Measurements from ENCODE around the gene LRCH4. TPM values are rescaled to one million over a fixed set of nuclear protein-coding genes. Genes with fewer than 3 reads are reported as not detected.

The LRCH4 gene
- total and polyA plus RNA-seq, 9 of the 15 experiments (the other 6 are each of a cell fraction or from before 2014, with no cell fraction given), result 0.06 to 63.3 (median 15.0) TPM

DNA sequence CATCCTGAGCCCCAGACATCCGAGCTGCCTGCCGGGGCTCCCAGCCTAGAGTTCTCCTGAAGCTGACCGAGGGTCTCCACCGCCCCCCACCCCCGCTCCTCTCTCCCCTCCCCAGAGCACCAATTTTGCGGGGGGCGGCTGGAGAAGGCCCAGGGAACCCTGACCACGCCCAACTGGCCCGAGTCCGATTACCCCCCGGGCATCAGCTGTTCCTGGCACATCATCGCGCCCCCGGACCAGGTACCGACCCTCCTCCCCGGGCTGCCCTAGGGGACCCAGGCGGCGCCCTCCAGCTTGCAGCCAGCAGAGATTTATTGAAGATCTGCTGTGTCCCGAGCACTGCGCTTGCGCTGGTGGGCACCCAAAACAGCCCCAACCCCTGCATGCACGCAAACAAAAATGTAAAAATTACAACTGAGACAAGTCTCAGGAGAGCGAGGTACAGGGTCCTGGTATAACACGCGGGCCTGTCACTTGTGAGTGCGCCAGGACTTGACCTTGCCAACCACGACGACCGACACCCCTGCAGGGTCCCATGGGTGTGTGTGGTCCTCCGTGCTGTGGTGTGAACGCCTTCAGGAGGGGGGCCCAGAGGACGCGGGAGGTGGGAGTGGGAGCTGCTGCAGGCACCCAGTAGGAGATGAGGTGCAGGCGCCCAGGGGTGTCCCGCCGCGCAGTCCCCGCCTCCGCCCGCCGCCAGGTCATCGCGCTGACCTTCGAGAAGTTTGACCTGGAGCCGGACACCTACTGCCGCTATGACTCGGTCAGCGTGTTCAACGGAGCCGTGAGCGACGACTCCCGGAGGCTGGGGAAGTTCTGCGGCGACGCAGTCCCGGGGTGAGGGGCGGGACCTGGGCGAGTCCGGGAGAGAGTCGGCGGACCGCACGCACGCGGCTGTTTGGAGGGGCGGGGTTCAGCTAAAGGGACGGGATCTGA lies 19.3 kb upstream of the LRCH4 start (continued):
- TF ChIP-seq, protein P1, sequence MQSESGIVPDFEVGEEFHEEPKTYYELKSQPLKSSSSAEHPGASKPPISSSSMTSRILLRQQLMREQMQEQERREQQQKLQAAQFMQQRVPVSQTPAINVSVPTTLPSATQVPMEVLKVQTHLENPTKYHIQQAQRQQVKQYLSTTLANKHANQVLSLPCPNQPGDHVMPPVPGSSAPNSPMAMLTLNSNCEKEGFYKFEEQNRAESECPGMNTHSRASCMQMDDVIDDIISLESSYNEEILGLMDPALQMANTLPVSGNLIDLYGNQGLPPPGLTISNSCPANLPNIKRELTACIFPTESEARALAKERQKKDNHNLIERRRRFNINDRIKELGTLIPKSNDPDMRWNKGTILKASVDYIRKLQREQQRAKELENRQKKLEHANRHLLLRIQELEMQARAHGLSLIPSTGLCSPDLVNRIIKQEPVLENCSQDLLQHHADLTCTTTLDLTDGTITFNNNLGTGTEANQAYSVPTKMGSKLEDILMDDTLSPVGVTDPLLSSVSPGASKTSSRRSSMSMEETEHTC (IDR thresholded peaks at IDR 0.05), result 0 out of 2 replicates have a peak, but pooled peaks have one; percentile 9

DNA sequence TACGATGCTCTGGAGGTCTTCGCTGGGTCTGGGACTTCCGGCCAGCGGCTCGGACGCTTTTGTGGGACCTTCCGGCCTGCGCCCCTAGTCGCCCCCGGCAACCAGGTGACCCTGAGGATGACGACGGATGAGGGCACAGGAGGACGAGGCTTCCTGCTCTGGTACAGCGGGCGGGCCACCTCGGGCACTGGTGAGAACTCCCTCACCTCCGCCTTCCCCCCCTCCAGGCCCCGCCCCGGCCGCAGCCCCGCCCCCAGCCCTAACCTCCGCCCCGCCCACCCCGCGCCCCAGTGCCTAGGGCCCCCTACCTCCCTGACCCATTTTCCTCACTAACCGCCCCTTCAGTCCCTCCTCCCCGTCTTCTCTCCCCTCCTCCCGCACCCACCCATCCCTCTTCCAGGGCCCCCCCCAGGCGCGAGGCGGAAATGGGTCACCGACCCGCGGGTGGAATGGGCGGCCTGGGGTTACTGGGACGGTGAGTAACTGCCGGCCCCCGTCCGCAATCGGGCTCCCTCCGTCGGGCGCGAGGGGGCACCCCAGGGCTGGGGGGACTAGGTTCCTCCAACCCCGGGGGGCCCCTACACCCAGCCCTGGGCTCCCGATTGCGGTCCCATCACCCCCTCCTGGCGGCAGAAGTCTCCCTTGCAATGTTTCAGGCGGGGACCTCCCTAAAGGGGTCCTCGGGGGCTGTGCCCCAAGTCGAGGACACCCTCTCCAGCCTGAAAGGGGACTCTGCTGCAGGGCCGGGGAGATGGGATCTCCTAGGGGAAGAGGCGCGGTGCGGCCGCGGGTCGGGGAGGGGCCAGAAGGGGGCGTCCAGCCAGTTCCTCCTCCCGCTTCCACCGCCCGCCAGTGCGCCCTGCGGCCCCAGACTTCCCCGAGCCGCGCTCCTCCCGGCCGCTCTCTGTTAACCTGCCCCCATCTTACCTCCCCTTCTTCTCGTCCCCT lies 18.4 kb upstream of the LRCH4 start:
- Histone ChIP-seq H3K4me2 (ENCODE audit: insufficient read depth, low read length) (peak overlapping the region; percentile 89), H3K9me3 (replicated peaks; ENCODE audit: control insufficient read depth, insufficient read depth, low read depth, low read length) (no peaks in the 10 kb centered on the region), H3K4me3 (peak overlapping the region; percentile 58), H4K20me1 (replicated peaks; ENCODE audit: control insufficient read depth, insufficient read depth, low read length) (no peaks in the 10 kb centered on the region), H3K9ac (ENCODE audit: insufficient read depth in 1 of 2, low read depth in 2 of 2, low read length in 2 of 2) (peak overlapping the region; percentile 42 to 90; a peak in 3 of 4 replicates), H3K79me2 (ENCODE audit: control insufficient read depth, insufficient read depth, low read length) (peaks cover 5% of the 10 kb centered on the region; the same call in 1 of the 3 replicates), H3K27ac (ENCODE audit: extremely low read depth, low read depth, low read length) (peak overlapping the region; percentile 54), H3K9me1 (ENCODE audit: control insufficient read depth, insufficient read depth, low read length) (peaks cover 5% of the 10 kb centered on the region), H3K4me1 (replicated peaks in 1 of 2; ENCODE audit: control insufficient read depth in 2 of 2, insufficient read depth in 2 of 2, low read length in 2 of 2) (peaks cover 35 to 65% of the 10 kb centered on the region in 2 experiments), H3K27me3 (ENCODE audit: control insufficient read depth in 2 of 2, insufficient read depth in 2 of 2, low read length in 2 of 2) (no peaks in the 10 kb centered on the region), H3K36me3 (ENCODE audit: control insufficient read depth, insufficient read depth, low read length) (no peaks in the 10 kb centered on the region), H2AFZ (ENCODE audit: low read depth, low read length) (peak overlapping the region; percentile 95)
- FAIRE-seq (peak; percentile 69), DNase-seq (ENCODE audit: extremely low read depth in 1 of 4, low spot score in 3 of 4) (peak; percentile 93 to 97 (median 96)), ATAC-seq (peak; percentile 91)
- 3% methylated on average over 34 of the region's 70 CpGs for WGBS (ENCODE audit: insufficient coverage, low coverage, missing lambda C conversion rate)
- intact Hi-C loops (cut with micrococcal nuclease) (loop anchor here (2.0 kb wide), 2 partner anchors 68 to 88 kb away; partner anchors contain the start of gene GNB2), in situ Hi-C loops (cut with MboI) (no loop called here)
- BruUV-seq (replicated peaks), result no TSS peak
- ChIA-PET POLR2A (interaction anchor here (0.5 to 1.6 kb wide), 6 partner anchors 14 to 153 kb away, joined by 3 to 8 read pairs (median 3); partner anchors contain the start of genes FBXO24 and LRCH4), CTCF (ENCODE audit: low intra/inter-chr PET ratio) (interaction anchor here (0.5 to 0.8 kb wide), 5 partner anchors 70 to 121 kb away, joined by 3 to 8 read pairs (median 3); no protein-coding TSS in a partner anchor)
- TF ChIP-seq CBX5 (IDR thresholded peaks at IDR 0.05; ENCODE audit: borderline replicate concordance, low read depth), result no peak
- TF ChIP-seq FOXM1 (IDR thresholded peaks at IDR 0.05; ENCODE audit: low read depth), result no peak; the same call in 1 of the 2 replicates
- peak; percentile 44; the same call in 1 of the 2 replicates for TF ChIP-seq FOXM1 (CRISPR knock-in tag; IDR thresholded peaks at IDR 0.05; ENCODE audit: low read depth)
- TF ChIP-seq MEF2D (tag; conservative IDR thresholded peaks at IDR 0.05; ENCODE audit: low read depth), result no peak
- peak; percentile 83 for TF ChIP-seq SMAD4 (CRISPR knock-in tag; conservative IDR thresholded peaks at IDR 0.05)
- peak; percentile 79 for TF ChIP-seq EP400 (IDR thresholded peaks at IDR 0.05)
- TF ChIP-seq ZNF41 (CRISPR knock-in tag; conservative IDR thresholded peaks at IDR 0.05), result no peak
- no peak for TF ChIP-seq NFXL1 (CRISPR knock-in tag; IDR thresholded peaks at IDR 0.05)
- no peak for TF ChIP-seq RHOXF2B (CRISPR knock-in tag; conservative IDR thresholded peaks at IDR 0.05)
- no peak for TF ChIP-seq RBM34 (IDR thresholded peaks at IDR 0.05; ENCODE audit: borderline replicate concordance, insufficient read depth, low read length)
- peak; percentile 29; the same call in 1 of the 2 replicates for TF ChIP-seq CBX1 (IDR thresholded peaks at IDR 0.05; ENCODE audit: low read depth)
- TF ChIP-seq, protein P2, sequence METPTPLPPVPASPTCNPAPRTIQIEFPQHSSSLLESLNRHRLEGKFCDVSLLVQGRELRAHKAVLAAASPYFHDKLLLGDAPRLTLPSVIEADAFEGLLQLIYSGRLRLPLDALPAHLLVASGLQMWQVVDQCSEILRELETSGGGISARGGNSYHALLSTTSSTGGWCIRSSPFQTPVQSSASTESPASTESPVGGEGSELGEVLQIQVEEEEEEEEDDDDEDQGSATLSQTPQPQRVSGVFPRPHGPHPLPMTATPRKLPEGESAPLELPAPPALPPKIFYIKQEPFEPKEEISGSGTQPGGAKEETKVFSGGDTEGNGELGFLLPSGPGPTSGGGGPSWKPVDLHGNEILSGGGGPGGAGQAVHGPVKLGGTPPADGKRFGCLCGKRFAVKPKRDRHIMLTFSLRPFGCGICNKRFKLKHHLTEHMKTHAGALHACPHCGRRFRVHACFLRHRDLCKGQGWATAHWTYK (CRISPR knock-in tag; IDR thresholded peaks at IDR 0.05), result 0 out of 2 replicates have a peak, but pooled peaks have one; percentile 54
- TF ChIP-seq ZNF431 (CRISPR knock-in tag; IDR thresholded peaks at IDR 0.05), result peak; percentile 33; the same call in 1 of the 2 replicates
- TF ChIP-seq POLR3A (IDR thresholded peaks at IDR 0.05; ENCODE audit: borderline replicate concordance, extremely low read depth, insufficient read depth, insufficient read length), result no peak

Measured in K562 (cell line).